Smooth muscle cell (in vitro differentiated cells): Measurements from ENCODE around the gene TNKS2. TPM values are rescaled to one million over a fixed set of nuclear protein-coding genes. Genes with fewer than 3 reads are reported as not detected.
A peak's percentile ranks its signal among the peaks of the same experiment; 100 is the strongest.

Source experiments
- DNase-seq: peaks from one replicate; lab custom pipeline; 2025; ENCODE audit not compliant: unreplicated experiment; lab: John Stamatoyannopoulos, UW
- H2AFZ ChIP-seq: fragments of 200-600 bp; sonication (generic); 2 replicates; pipeline ENCODE4 v1.6.0; 2016; ENCODE audit warnings: antibody characterized with exemption, low read depth, mild to moderate bottlenecking
- H3F3A ChIP-seq: fragments of 200-600 bp; sonication (generic); 2 replicates; pipeline ENCODE4 v1.6.0; 2017; ENCODE audit warnings: antibody characterized with exemption, low read depth
- H3K27ac ChIP-seq: fragments of 200-600 bp; sonication (generic); 2 replicates; pipeline ENCODE4 v1.5.1; 2016; ENCODE audit warnings: low read depth, mild to moderate bottlenecking
- H3K27me3 ChIP-seq: fragments of 200-600 bp; sonication (generic); 2 replicates; pipeline ENCODE4 v1.6.1; 2016; ENCODE audit warnings: low read depth, mild to moderate bottlenecking
- H3K36me3 ChIP-seq: fragments of 200-600 bp; sonication (generic); 2 replicates; pipeline ENCODE4 v1.5.1; 2016; ENCODE audit warnings: low read depth
- H3K4me1 ChIP-seq: fragments of 200-600 bp; sonication (generic); 2 replicates; pipeline ENCODE4 v1.5.1; 2016; ENCODE audit warnings: low read depth
- H3K4me2 ChIP-seq: fragments of 200-600 bp; sonication (generic); 2 replicates; pipeline ENCODE4 v1.6.0; 2016; ENCODE audit warnings: mild to moderate bottlenecking
- H3K4me3 ChIP-seq: fragments of 200-600 bp; sonication (generic); 2 replicates; pipeline ENCODE4 v1.5.1; 2016; ENCODE audit warnings: mild to moderate bottlenecking
- H3K79me2 ChIP-seq: fragments of 200-600 bp; sonication (generic); 2 replicates; pipeline ENCODE4 v1.6.0; 2016; ENCODE audit warnings: low read depth, mild to moderate bottlenecking
- H3K9ac ChIP-seq: fragments of 200-600 bp; sonication (generic); 2 replicates; pipeline ENCODE4 v1.6.0; 2016; ENCODE audit warnings: low read depth
- H3K9me3 ChIP-seq: fragments of 200-600 bp; sonication (generic); replicated peaks from 2 replicates; pipeline ENCODE4 v1.5.1; 2016; ENCODE audit warnings: low read depth
- H4K20me1 ChIP-seq: fragments of 200-600 bp; sonication (generic); 2 replicates; pipeline ENCODE4 v1.6.0; 2016; ENCODE audit warnings: low read depth
- WGBS: methylation state at CpG from one replicate; pipeline ENCODE4 v1.1.7; 2016; ENCODE audit warnings: low lambda C conversion rate; 5-methylcytosine and 5-hydroxymethylcytosine counted together
- polyA plus RNA-seq: library from polyadenylated mRNA; unstranded; fragments of >200 nt; fragmentation: Nextera tagmentation; extraction: Ambion mirVana; gene quantifications from 2 replicates; pipeline ENCODE4 v1.2.1, GENCODE V29; 2016
- total RNA-seq: library from RNA; depleted of rRNA; stranded (reverse); fragments of >200 nt; gene quantifications from 2 replicates; pipeline ENCODE4 v1.2.3, GENCODE V29; 2014
- TF ChIP-seq, protein P1 (sequence below): fragments of 200-600 bp; sonication (generic); IDR thresholded peaks from 2 replicates; pipeline ENCODE4 v1.5.1; 2017; ENCODE audit warnings: borderline replicate concordance, mild to moderate bottlenecking, antibody characterized with exemption; ENCODE audit not compliant: insufficient read depth, poor library complexity, severe bottlenecking

TNKS2 gene
- total and polyA plus RNA-seq, 2 experiments from 2014 or later: 12.1 to 45.6 TPM

- peak overlapping the region; percentile 91 for H3K9ac ChIP-seq
- WGBS: 73% methylated on average over 3 of the region's 3 CpGs
- peak overlapping the region; percentile 100 for H3K4me2 ChIP-seq
- peak overlapping the region; percentile 93 for H2AFZ ChIP-seq
- H3K27ac ChIP-seq: peak overlapping the region; percentile 84
- DNase-seq: no peak
- peaks cover 38% of the 10 kb centered on the region for H3K4me1 ChIP-seq
- peak overlapping the region; percentile 87 for H3K4me3 ChIP-seq
- peaks cover 39% of the 10 kb centered on the region for H3K79me2 ChIP-seq
- no peaks in the 10 kb centered on the region for H3F3A ChIP-seq
- no peaks in the 10 kb centered on the region for H3K9me3 ChIP-seq
- H3K27me3 ChIP-seq: no peaks in the 10 kb centered on the region
- TF ChIP-seq, protein P1, sequence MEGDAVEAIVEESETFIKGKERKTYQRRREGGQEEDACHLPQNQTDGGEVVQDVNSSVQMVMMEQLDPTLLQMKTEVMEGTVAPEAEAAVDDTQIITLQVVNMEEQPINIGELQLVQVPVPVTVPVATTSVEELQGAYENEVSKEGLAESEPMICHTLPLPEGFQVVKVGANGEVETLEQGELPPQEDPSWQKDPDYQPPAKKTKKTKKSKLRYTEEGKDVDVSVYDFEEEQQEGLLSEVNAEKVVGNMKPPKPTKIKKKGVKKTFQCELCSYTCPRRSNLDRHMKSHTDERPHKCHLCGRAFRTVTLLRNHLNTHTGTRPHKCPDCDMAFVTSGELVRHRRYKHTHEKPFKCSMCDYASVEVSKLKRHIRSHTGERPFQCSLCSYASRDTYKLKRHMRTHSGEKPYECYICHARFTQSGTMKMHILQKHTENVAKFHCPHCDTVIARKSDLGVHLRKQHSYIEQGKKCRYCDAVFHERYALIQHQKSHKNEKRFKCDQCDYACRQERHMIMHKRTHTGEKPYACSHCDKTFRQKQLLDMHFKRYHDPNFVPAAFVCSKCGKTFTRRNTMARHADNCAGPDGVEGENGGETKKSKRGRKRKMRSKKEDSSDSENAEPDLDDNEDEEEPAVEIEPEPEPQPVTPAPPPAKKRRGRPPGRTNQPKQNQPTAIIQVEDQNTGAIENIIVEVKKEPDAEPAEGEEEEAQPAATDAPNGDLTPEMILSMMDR: no peak
- peaks cover 34% of the 10 kb centered on the region for H4K20me1 ChIP-seq
- no peaks in the 10 kb centered on the region for H3K36me3 ChIP-seq
These were observed 1.1 kb upstream of the TNKS2 start for GRCh38 chr10:91797048-91797690.

DNA sequence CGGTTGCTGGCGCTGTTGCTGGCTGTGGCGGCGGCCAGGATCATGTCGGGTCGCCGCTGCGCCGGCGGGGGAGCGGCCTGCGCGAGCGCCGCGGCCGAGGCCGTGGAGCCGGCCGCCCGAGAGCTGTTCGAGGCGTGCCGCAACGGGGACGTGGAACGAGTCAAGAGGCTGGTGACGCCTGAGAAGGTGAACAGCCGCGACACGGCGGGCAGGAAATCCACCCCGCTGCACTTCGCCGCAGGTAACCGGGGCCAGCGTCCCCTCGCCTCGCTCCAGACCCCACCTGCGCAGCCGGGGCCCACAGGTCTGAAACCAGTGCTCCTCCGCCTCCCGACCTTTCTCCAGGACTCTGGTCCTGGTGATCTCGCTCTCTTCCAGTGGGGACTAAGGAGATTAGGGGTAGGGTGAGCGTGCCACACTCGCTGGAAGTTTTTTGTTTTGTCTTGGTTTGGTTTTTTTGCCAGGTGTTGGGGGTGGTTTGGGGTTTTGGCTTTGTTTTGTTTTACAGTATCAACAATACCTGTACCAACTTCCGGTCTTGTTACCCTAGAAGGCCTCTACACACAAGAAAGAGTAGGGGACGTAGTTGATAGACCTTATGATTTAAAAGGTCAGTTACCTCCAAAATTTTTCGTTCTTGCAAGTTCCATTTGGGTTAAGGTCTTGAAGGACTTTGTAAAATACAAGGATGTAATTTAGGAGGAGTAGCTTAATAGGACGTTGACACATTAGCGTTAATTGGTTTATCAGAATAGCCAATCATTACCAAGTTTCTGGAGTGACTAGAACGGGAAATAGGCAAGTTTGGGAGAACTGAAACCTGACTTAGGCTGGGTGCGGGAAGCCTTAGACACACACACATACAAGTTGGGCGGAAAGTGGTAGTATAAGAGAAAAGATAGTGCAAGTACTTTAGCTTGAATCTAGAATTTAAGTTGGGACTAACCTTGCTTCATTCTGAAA is 704 bp downstream of the TNKS2 start:
- H3K27ac ChIP-seq: peak overlapping the region; percentile 84
- H3F3A ChIP-seq: no peaks in the 10 kb centered on the region
- WGBS: 2% methylated on average over 39 of the region's 54 CpGs
- peaks cover 52% of the 10 kb centered on the region for H4K20me1 ChIP-seq
- peak overlapping the region; percentile 93 for H2AFZ ChIP-seq
- H3K36me3 ChIP-seq: no peaks in the 10 kb centered on the region
- H3K4me3 ChIP-seq: peak overlapping the region; percentile 87
- H3K4me2 ChIP-seq: peak overlapping the region; percentile 100
- H3K27me3 ChIP-seq: no peaks in the 10 kb centered on the region
- no peaks in the 10 kb centered on the region for H3K9me3 ChIP-seq
- peaks cover 56% of the 10 kb centered on the region for H3K79me2 ChIP-seq
- TF ChIP-seq, protein P1: no peak
- DNase-seq: no peak
- H3K4me1 ChIP-seq: peaks cover 38% of the 10 kb centered on the region
- peak overlapping the region; percentile 91 for H3K9ac ChIP-seq

GRCh38 chr10:91799612-91799975 is 1.4 kb downstream of the TNKS2 start:
- no peak overlapping the region for H2AFZ ChIP-seq
- TF ChIP-seq, protein P1: no peak
- peak overlapping the region; percentile 91 for H3K9ac ChIP-seq
- H3K79me2 ChIP-seq: peaks cover 63% of the 10 kb centered on the region
- H3K4me3 ChIP-seq: peak overlapping the region; percentile 87
- WGBS: 13% methylated on average over 4 of the region's 4 CpGs
- H3F3A ChIP-seq: no peaks in the 10 kb centered on the region
- H3K4me2 ChIP-seq: peak overlapping the region; percentile 100
- H3K9me3 ChIP-seq: no peaks in the 10 kb centered on the region
- DNase-seq: no peak
- no peaks in the 10 kb centered on the region for H3K27me3 ChIP-seq
- peaks cover 58% of the 10 kb centered on the region for H4K20me1 ChIP-seq
- H3K4me1 ChIP-seq: peaks cover 38% of the 10 kb centered on the region
- no peaks in the 10 kb centered on the region for H3K36me3 ChIP-seq
- H3K27ac ChIP-seq: peak overlapping the region; percentile 84
